ENCODE results near the gene ITPK1. TPM values are rescaled to one million over a fixed set of nuclear protein-coding genes. Genes with fewer than 3 reads are reported as not detected.

Gene ITPK1
- total and polyA plus RNA-seq, 2 experiments from 2014 or later, result 35.9 to 101 TPM

- TF ChIP-seq, protein P1, sequence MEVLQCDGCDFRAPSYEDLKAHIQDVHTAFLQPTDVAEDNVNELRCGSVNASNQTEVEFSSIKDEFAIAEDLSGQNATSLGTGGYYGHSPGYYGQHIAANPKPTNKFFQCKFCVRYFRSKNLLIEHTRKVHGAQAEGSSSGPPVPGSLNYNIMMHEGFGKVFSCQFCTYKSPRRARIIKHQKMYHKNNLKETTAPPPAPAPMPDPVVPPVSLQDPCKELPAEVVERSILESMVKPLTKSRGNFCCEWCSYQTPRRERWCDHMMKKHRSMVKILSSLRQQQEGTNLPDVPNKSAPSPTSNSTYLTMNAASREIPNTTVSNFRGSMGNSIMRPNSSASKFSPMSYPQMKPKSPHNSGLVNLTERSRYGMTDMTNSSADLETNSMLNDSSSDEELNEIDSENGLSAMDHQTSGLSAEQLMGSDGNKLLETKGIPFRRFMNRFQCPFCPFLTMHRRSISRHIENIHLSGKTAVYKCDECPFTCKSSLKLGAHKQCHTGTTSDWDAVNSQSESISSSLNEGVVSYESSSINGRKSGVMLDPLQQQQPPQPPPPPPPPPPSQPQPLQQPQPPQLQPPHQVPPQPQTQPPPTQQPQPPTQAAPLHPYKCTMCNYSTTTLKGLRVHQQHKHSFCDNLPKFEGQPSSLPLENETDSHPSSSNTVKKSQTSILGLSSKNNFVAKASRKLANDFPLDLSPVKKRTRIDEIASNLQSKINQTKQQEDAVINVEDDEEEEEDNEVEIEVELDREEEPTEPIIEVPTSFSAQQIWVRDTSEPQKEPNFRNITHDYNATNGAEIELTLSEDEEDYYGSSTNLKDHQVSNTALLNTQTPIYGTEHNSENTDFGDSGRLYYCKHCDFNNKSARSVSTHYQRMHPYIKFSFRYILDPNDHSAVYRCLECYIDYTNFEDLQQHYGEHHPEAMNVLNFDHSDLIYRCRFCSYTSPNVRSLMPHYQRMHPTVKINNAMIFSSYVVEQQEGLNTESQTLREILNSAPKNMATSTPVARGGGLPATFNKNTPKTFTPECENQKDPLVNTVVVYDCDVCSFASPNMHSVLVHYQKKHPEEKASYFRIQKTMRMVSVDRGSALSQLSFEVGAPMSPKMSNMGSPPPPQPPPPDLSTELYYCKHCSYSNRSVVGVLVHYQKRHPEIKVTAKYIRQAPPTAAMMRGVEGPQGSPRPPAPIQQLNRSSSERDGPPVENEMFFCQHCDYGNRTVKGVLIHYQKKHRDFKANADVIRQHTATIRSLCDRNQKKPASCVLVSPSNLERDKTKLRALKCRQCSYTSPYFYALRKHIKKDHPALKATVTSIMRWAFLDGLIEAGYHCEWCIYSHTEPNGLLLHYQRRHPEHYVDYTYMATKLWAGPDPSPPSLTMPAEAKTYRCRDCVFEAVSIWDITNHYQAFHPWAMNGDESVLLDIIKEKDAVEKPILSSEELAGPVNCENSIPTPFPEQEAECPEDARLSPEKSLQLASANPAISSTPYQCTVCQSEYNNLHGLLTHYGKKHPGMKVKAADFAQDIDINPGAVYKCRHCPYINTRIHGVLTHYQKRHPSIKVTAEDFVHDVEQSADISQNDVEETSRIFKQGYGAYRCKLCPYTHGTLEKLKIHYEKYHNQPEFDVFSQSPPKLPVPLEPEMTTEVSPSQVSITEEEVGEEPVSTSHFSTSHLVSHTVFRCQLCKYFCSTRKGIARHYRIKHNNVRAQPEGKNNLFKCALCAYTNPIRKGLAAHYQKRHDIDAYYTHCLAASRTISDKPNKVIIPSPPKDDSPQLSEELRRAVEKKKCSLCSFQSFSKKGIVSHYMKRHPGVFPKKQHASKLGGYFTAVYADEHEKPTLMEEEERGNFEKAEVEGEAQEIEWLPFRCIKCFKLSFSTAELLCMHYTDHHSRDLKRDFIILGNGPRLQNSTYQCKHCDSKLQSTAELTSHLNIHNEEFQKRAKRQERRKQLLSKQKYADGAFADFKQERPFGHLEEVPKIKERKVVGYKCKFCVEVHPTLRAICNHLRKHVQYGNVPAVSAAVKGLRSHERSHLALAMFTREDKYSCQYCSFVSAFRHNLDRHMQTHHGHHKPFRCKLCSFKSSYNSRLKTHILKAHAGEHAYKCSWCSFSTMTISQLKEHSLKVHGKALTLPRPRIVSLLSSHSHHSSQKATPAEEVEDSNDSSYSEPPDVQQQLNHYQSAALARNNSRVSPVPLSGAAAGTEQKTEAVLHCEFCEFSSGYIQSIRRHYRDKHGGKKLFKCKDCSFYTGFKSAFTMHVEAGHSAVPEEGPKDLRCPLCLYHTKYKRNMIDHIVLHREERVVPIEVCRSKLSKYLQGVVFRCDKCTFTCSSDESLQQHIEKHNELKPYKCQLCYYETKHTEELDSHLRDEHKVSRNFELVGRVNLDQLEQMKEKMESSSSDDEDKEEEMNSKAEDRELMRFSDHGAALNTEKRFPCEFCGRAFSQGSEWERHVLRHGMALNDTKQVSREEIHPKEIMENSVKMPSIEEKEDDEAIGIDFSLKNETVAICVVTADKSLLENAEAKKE (CRISPR knock-in tag; IDR thresholded peaks at IDR 0.05), result no peak
- no peak for TF ChIP-seq ZNF331 (CRISPR knock-in tag; IDR thresholded peaks at IDR 0.05; ENCODE audit: low read depth)
- TF ChIP-seq EZH2phosphoT487 (IDR thresholded peaks at IDR 0.05; ENCODE audit: unreplicated experiment), result no peak
- TF ChIP-seq EZH2 (IDR thresholded peaks at IDR 0.05; ENCODE audit: low read depth, unreplicated experiment), result no peak
- no peak for TF ChIP-seq JUNB (IDR thresholded peaks at IDR 0.05; ENCODE audit: unreplicated experiment)
Measured at GRCh38 chr14:92945959-92946846, 169.5 kb downstream of the ITPK1 start (continued).

DNA sequence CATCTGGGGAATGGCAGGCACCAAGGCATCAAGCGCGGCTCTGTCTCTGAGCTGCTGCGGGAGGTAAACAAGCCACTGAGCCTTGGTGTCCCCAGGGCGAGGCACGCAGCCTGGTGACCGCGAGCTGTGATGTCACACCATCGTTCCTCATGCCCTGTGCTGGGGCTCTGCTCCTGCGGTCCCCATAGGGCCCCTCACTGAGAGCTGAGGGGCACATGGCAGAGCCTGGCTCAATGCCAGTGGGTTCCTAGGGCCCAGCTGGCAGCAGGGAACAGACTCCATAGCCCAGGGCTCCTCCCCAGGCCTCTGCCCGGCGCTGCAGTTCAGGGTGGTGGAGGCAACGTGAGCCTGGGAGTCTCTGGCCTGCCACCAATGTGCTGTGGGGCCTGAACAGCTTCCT lies 170.2 kb downstream of the ITPK1 start:
- H3K27me3 ChIP-seq (ENCODE audit: insufficient read depth), result no peaks in the 10 kb centered on the region
- H3K36me3 Mint-ChIP-seq (ENCODE audit: low read depth), result peaks cover 36% of the 10 kb centered on the region
- no peak overlapping the region for H3K27ac Mint-ChIP-seq
- DNase-seq (ENCODE audit: low spot score), result no peak
- H3K4me1 Mint-ChIP-seq, result no peaks in the 10 kb centered on the region; the same call in 2 of the 3 replicates
- H2AFZ ChIP-seq, result no peak overlapping the region
- H3K9me2 ChIP-seq (ENCODE audit: insufficient read depth), result no peaks in the 10 kb centered on the region
- H3K27me3 Mint-ChIP-seq (ENCODE audit: insufficient read depth, low read depth, poor library complexity), result peaks cover 14% of the 10 kb centered on the region
- no peaks in the 10 kb centered on the region for H3K4me1 ChIP-seq (ENCODE audit: insufficient read depth)
- H3F3A ChIP-seq (replicated peaks; ENCODE audit: low read depth), result no peaks in the 10 kb centered on the region
- ATAC-seq, result no peak
- H3K36me3 ChIP-seq (ENCODE audit: insufficient read depth), result no peaks in the 10 kb centered on the region; the same call in 1 of the 2 replicates
- no peaks in the 10 kb centered on the region for H4K20me1 ChIP-seq (replicated peaks; ENCODE audit: insufficient read depth)
- no peak overlapping the region for H3K4me3 Mint-ChIP-seq
- H3K27ac ChIP-seq (ENCODE audit: low read depth), result no peak overlapping the region
- H3K4me3 ChIP-seq, result no peak overlapping the region
- H3K9me3 Mint-ChIP-seq, result no peaks in the 10 kb centered on the region
- H3K79me2 ChIP-seq (replicated peaks; ENCODE audit: insufficient read depth), result no peaks in the 10 kb centered on the region
- H3K4me2 ChIP-seq, result no peak overlapping the region
- no peak for TF ChIP-seq ZNF114 (CRISPR knock-in tag; IDR thresholded peaks at IDR 0.05)
- no peak for TF ChIP-seq STAT1 (IDR thresholded peaks at IDR 0.05; ENCODE audit: unreplicated experiment)
- no peak for TF ChIP-seq ZNF331 (CRISPR knock-in tag; IDR thresholded peaks at IDR 0.05; ENCODE audit: low read depth)
- TF ChIP-seq, protein P1 (CRISPR knock-in tag; IDR thresholded peaks at IDR 0.05), result no peak
- no peak for TF ChIP-seq JUNB (IDR thresholded peaks at IDR 0.05; ENCODE audit: unreplicated experiment)
- TF ChIP-seq EZH2phosphoT487 (IDR thresholded peaks at IDR 0.05; ENCODE audit: unreplicated experiment), result no peak

All from GM23338 (cell line).